H1 (cell line): ENCODE data around the gene SPINK4. TPM values are rescaled to one million over a fixed set of nuclear protein-coding genes. Genes with fewer than 3 reads are reported as not detected.
A peak's percentile ranks its signal among the peaks of the same experiment; 100 is the strongest.

Source experiments
- CEBPB ChIP-seq: IDR thresholded peaks from 2 replicates; pipeline ENCODE4 v1.6.1; 2012; ENCODE audit warnings: low read depth, low read length
- CHD1 ChIP-seq: IDR thresholded peaks from 2 replicates; pipeline ENCODE4 v1.6.1; 2012; ENCODE audit warnings: low read depth, low read length, improper control_type of control experiment
- CREB1 ChIP-seq: IDR thresholded peaks from 2 replicates; pipeline ENCODE4 v1.6.1; 2012; ENCODE audit warnings: inconsistent platforms
- HDAC2 ChIP-seq, 2 experiments: fragments of 300-600 bp in 1 of 2; sonication (generic) in 1 of 2; IDR thresholded peaks; 2 replicates each; pipeline ENCODE4 v1.6.1; 2011 to 2012; ENCODE audit warnings: low read depth in 2 of 2, low read length in 2 of 2, mild to moderate bottlenecking in 2 of 2, moderate library complexity in 2 of 2, borderline replicate concordance in 1 of 2, inconsistent platforms in 1 of 2
- KDM5A ChIP-seq: fragments of 200-600 bp; IDR thresholded peaks from 2 replicates; pipeline ENCODE4 v1.7.1; 2012; ENCODE audit warnings: mild to moderate bottlenecking, low read length, inconsistent platforms, mixed read lengths
- NRF1 ChIP-seq: IDR thresholded peaks from 2 replicates; pipeline ENCODE4 v1.6.1; 2011; ENCODE audit warnings: mild to moderate bottlenecking, low read depth, low read length, improper control_type of control experiment
- PHF8 ChIP-seq: fragments of 200-600 bp; sonication (generic); conservative IDR thresholded peaks from 2 replicates; pipeline ENCODE4 v1.7.1; 2012; ENCODE audit warnings: low read depth, mild to moderate bottlenecking, inconsistent platforms, low read length, moderate library complexity
- RBBP5 ChIP-seq: IDR thresholded peaks from 2 replicates; pipeline ENCODE4 v1.7.1; 2012; ENCODE audit warnings: low read depth, mild to moderate bottlenecking, inconsistent platforms, low read length, moderate library complexity, borderline replicate concordance
- RNF2 ChIP-seq: fragments of 200-900, 300-1000 bp; sonication (generic); IDR thresholded peaks from 2 replicates; pipeline ENCODE4 v1.7.1; 2016; ENCODE audit warnings: borderline replicate concordance, low read depth, mild to moderate bottlenecking, antibody characterized with exemption, low read length; ENCODE audit not compliant: poor library complexity, severe bottlenecking; ENCODE audit errors: missing control alignments
- RXRA ChIP-seq: IDR thresholded peaks from 2 replicates; pipeline ENCODE4 v1.6.1; 2011; ENCODE audit warnings: low read depth, mild to moderate bottlenecking, low read length, moderate library complexity; ENCODE audit not compliant: insufficient read depth
- SIN3A ChIP-seq, 2 experiments: IDR thresholded peaks in 1 of 2; conservative IDR thresholded peaks in 1 of 2; 2 replicates each; pipeline ENCODE4 v1.6.1; 2011 to 2012; ENCODE audit warnings: low read length in 2 of 2, improper control_type of control experiment in 1 of 2, low read depth in 1 of 2, mild to moderate bottlenecking in 1 of 2
- SIX5 ChIP-seq: IDR thresholded peaks from 2 replicates; pipeline ENCODE4 v1.6.1; 2011; ENCODE audit warnings: mild to moderate bottlenecking, low read depth, low read length
- TCF12 ChIP-seq: IDR thresholded peaks from 2 replicates; pipeline ENCODE4 v1.6.1; 2011; ENCODE audit warnings: low read depth, mild to moderate bottlenecking, low read length
- USF2 ChIP-seq: IDR thresholded peaks from 2 replicates; pipeline ENCODE4 v1.6.1; 2011; ENCODE audit warnings: low read length, improper control_type of control experiment
- YY1 ChIP-seq: IDR thresholded peaks from 2 replicates; pipeline ENCODE4 v1.6.1; 2011; ENCODE audit warnings: low read depth, mild to moderate bottlenecking, low read length
- polyA plus RNA-seq, 7 experiments: library from polyadenylated mRNA; depleted of rRNA in 3 of 7; stranded (reverse) in 5 of 7; unstranded in 2 of 7; fragments of >200 nt in 5 of 7; fragments of 200-250 nt in 2 of 7; gene quantifications; 1 replicate in 5 of 7; 2 replicates in 1 of 7; 4 replicates in 1 of 7; pipeline versions ENCODE4 v1.2.1 to v1.2.3, GENCODE V29; 2011 to 2013; ENCODE audit warnings: missing spikeins in 2 of 7, mixed read lengths in 2 of 7
- total RNA-seq: library from RNA; stranded (reverse); fragmentation: NEBNext Ultra II Directional; extraction: Animal tissue kit (Norgen Biotek cat#: 25700); gene quantifications from 2 replicates; pipeline ENCODE4 v1.2.1, GENCODE V29; 2021

SPINK4 gene
- total and polyA plus RNA-seq, 2 of the 8 experiments (the other 6 are each of a cell fraction or from before 2014, with no cell fraction given) = not detected

GRCh38 chr9:33264003-33264472 lies 24.1 kb downstream of the SPINK4 start (continued):
- 0 out of 2 replicates have a peak, but pooled peaks have one; percentile 33 for TF ChIP-seq KDM5A
- no peak for TF ChIP-seq SIX5
- TF ChIP-seq SIN3A (conservative IDR thresholded peaks at IDR 0.05 in 1 of 2, IDR thresholded peaks at IDR 0.05 in 1 of 2; ENCODE audit: low read depth in 1 of 2, low read length in 2 of 2) = peak in 1 of 2 experiments; percentile 36; a peak in 1 of 4 replicates
- no peak for TF ChIP-seq CREB1
- TF ChIP-seq TCF12 = no peak
- TF ChIP-seq PHF8 = no peak; the same call in 1 of the 2 replicates
- no peak for TF ChIP-seq NRF1
- no peak for TF ChIP-seq CHD1
- TF ChIP-seq RBBP5 = 0 out of 2 replicates have a peak, but pooled peaks have one; percentile 34
- TF ChIP-seq RNF2 = no peak
- TF ChIP-seq RXRA = no peak
- TF ChIP-seq HDAC2 (IDR thresholded peaks at IDR 0.05; ENCODE audit: borderline replicate concordance in 1 of 2, low read depth in 2 of 2, low read length in 2 of 2) = peak in 1 of 2 experiments; percentile 76; a peak in 1 of 4 replicates
- TF ChIP-seq CEBPB = no peak
- TF ChIP-seq YY1 = peak; percentile 26; the same call in 1 of the 2 replicates
- peak; percentile 45; the same call in 1 of the 2 replicates for TF ChIP-seq USF2
